NCI-H2029 treated with DMSO at 0.1 percent for 48 hours (cell line): ENCODE data around the gene SEMA3A.
"Not testable (repeated sequence)": the region's sequence is repeated elsewhere in the genome, so short reads cannot be mapped to it uniquely, and the experiment has no call there.

Source experiments
- DNase-seq: peaks from one replicate; lab custom pipeline; 2025; lab: John Stamatoyannopoulos, UW

Gene SEMA3A

GRCh38 chr7:84152995-84153394 is 41.6 kb downstream of the SEMA3A start:
- no peak for DNase-seq

GRCh38 chr7:84150370-84150769 is 44.2 kb downstream of the SEMA3A start:
- DNase-seq, result not testable (repeated sequence)

- DNase-seq, result no peak
Measured at GRCh38 chr7:84149573-84149972, 45.0 kb downstream of the SEMA3A start.

GRCh38 chr7:84145892-84146291 is 48.7 kb downstream of the SEMA3A start:
- DNase-seq, result no peak

- no peak for DNase-seq
Measured at GRCh38 chr7:84144935-84145334, 49.7 kb downstream of the SEMA3A start.

- DNase-seq, result no peak
Measured at GRCh38 chr7:84144480-84144879, 50.1 kb downstream of the SEMA3A start.

GRCh38 chr7:84142726-84143125 is 51.9 kb downstream of the SEMA3A start:
- no peak for DNase-seq

- DNase-seq, result no peak
Measured at GRCh38 chr7:84139986-84140729, 54.4 kb downstream of the SEMA3A start.

GRCh38 chr7:84138411-84138810 is 56.2 kb downstream of the SEMA3A start:
- no peak for DNase-seq

GRCh38 chr7:84137812-84138211 is 56.8 kb downstream of the SEMA3A start:
- DNase-seq, result no peak

GRCh38 chr7:84136809-84137208 is 57.8 kb downstream of the SEMA3A start:
- DNase-seq, result no peak

- no peak for DNase-seq
Measured at GRCh38 chr7:84136336-84136735, 58.3 kb downstream of the SEMA3A start.

- no peak for DNase-seq
Measured at GRCh38 chr7:84134169-84134568, 60.4 kb downstream of the SEMA3A start.

GRCh38 chr7:84125654-84126053 is 68.9 kb downstream of the SEMA3A start:
- no peak for DNase-seq

- DNase-seq, result no peak
Measured at GRCh38 chr7:84123965-84124547, 70.5 kb downstream of the SEMA3A start.

GRCh38 chr7:84122582-84123360 is 71.8 kb downstream of the SEMA3A start:
- DNase-seq, result no peak

- DNase-seq, result no peak
Measured at GRCh38 chr7:84117304-84117703, 77.3 kb downstream of the SEMA3A start.

GRCh38 chr7:84113906-84114850 is 80.4 kb downstream of the SEMA3A start:
- no peak for DNase-seq

- no peak for DNase-seq
Measured at GRCh38 chr7:84113286-84113685, 81.3 kb downstream of the SEMA3A start.

GRCh38 chr7:84112771-84113170 is 81.8 kb downstream of the SEMA3A start:
- DNase-seq, result no peak

GRCh38 chr7:84111842-84112241 is 82.7 kb downstream of the SEMA3A start:
- DNase-seq, result no peak

- no peak for DNase-seq
Measured at GRCh38 chr7:84110400-84110799, 84.2 kb downstream of the SEMA3A start.
